Uterus (tissue), 2 donors: ENCODE measurements around the gene AREL1.

Source experiments
- POLR2A ChIP-seq, 2 donors: fragments of 450-650 bp; IDR thresholded peaks; one replicate each; pipeline ENCODE4 v1.6.1; 2016; ENCODE audit warnings: antibody characterized with exemption in 2 of 2, mild to moderate bottlenecking in 1 of 2, moderate library complexity in 1 of 2
- TF ChIP-seq, protein P1 (sequence below), 4 experiments: fragments of 200-600 bp in 2 of 4; fragments of 450-650 bp in 2 of 4; sonication (generic) in 2 of 4; IDR thresholded peaks; one replicate each; pipeline ENCODE4 v1.5.1; 2016 to 2019; ENCODE audit warnings: antibody characterized with exemption in 4 of 4, mild to moderate bottlenecking in 2 of 4, moderate library complexity in 1 of 4

GRCh38 chr14:74704656-74705055, 8.2 kb downstream of the AREL1 start:
- TF ChIP-seq, protein P1, sequence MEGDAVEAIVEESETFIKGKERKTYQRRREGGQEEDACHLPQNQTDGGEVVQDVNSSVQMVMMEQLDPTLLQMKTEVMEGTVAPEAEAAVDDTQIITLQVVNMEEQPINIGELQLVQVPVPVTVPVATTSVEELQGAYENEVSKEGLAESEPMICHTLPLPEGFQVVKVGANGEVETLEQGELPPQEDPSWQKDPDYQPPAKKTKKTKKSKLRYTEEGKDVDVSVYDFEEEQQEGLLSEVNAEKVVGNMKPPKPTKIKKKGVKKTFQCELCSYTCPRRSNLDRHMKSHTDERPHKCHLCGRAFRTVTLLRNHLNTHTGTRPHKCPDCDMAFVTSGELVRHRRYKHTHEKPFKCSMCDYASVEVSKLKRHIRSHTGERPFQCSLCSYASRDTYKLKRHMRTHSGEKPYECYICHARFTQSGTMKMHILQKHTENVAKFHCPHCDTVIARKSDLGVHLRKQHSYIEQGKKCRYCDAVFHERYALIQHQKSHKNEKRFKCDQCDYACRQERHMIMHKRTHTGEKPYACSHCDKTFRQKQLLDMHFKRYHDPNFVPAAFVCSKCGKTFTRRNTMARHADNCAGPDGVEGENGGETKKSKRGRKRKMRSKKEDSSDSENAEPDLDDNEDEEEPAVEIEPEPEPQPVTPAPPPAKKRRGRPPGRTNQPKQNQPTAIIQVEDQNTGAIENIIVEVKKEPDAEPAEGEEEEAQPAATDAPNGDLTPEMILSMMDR (IDR thresholded peaks at IDR 0.05): no peak
- TF ChIP-seq POLR2A (IDR thresholded peaks at IDR 0.05): no peak
